Pons (tissue), 1 donor: ENCODE data around the gene KNL1.
"Not testable (repeated sequence)": the region's sequence is repeated elsewhere in the genome, so short reads cannot be mapped to it uniquely, and the experiment has no call there.

Experiments used
- DNase-seq: peaks from one replicate; pipeline ENCODE4 v3.0.0-alpha.2; 2016; ENCODE audit warnings: low spot score

The KNL1 gene

GRCh38 chr15:40593588-40594428, at the start of gene KNL1:
KNL1 (plus strand) TSS chr15:40594249; CDS start chr15:40602932, 8,683 bp downstream.
- peak; percentile 98 for DNase-seq

GRCh38 chr15:40545457-40545856, 48.6 kb upstream of the KNL1 start:
- DNase-seq, result no peak

GRCh38 chr15:40548610-40549009, 45.4 kb upstream of the KNL1 start:
- no peak for DNase-seq

GRCh38 chr15:40549894-40550293, 44.2 kb upstream of the KNL1 start:
- no peak for DNase-seq

GRCh38 chr15:40550341-40551037, 43.6 kb upstream of the KNL1 start:
- DNase-seq, result peak; percentile 74

GRCh38 chr15:40554161-40554525, 39.9 kb upstream of the KNL1 start:
- no peak for DNase-seq

- DNase-seq, result no peak
Observed at GRCh38 chr15:40555876-40556275, 38.2 kb upstream of the KNL1 start.

- DNase-seq, result no peak
Observed at GRCh38 chr15:40558952-40559742, 34.9 kb upstream of the KNL1 start.

- no peak for DNase-seq
Observed at GRCh38 chr15:40562691-40563090, 31.4 kb upstream of the KNL1 start.

- DNase-seq, result no peak
Observed at GRCh38 chr15:40563426-40563825, 30.6 kb upstream of the KNL1 start.

GRCh38 chr15:40564591-40565332, 29.3 kb upstream of the KNL1 start, which contains the start of gene CCDC32:
CCDC32 (minus strand) TSS chr15:40565042; CDS start chr15:40563015, 2,027 bp downstream.
- peak; percentile 100 for DNase-seq

- no peak for DNase-seq
Observed at GRCh38 chr15:40565333-40566238, 28.5 kb upstream of the KNL1 start.

GRCh38 chr15:40567111-40567510, 26.9 kb upstream of the KNL1 start:
- DNase-seq, result peak; percentile 62

GRCh38 chr15:40569129-40569953, 24.7 kb upstream of the KNL1 start, which contains the start of gene RPUSD2:
RPUSD2 (plus strand) TSS chr15:40569299; CDS start chr15:40569338, 39 bp downstream.
- DNase-seq, result peak; percentile 95

GRCh38 chr15:40575113-40575512, 18.9 kb upstream of the KNL1 start:
- no peak for DNase-seq

- DNase-seq, result not testable (repeated sequence)
Observed at GRCh38 chr15:40576914-40577313, 17.1 kb upstream of the KNL1 start.

GRCh38 chr15:40578892-40579291, 15.2 kb upstream of the KNL1 start:
- DNase-seq, result no peak

- not testable (repeated sequence) for DNase-seq
Observed at GRCh38 chr15:40581796-40582195, 12.3 kb upstream of the KNL1 start.

GRCh38 chr15:40582726-40583246, 11.3 kb upstream of the KNL1 start:
- DNase-seq, result peak; percentile 49
